ENCODE measurements around the gene FNDC3B.
"Not testable (repeated sequence)": the region's sequence is repeated elsewhere in the genome, so short reads cannot be mapped to it uniquely, and the experiment has no call there.

FNDC3B gene

DNA sequence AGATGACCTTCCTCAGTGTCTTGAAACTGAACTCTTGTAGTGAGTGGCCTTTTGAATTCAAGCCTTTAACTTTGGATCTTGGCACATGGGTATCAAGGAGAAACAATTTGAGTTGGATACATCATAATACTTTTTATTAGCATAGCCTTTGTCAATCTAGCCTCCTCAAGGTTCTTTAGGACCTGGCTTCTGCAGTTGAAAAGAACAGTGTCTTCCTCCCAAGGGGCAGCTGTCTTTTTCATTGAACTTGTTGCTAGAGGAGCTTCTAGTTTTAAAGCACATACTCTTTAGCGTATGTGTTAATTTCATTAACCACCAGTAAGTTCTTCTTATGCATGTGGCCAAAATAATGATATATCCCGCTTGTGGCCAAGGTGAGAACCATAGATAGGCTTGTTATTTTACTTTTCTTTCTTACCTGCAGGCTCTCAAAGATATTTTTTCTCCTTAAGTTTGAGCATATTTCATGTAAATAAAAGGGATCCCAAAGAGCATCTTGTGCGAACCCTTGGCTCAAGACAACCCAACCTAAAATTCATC, 325.7 kb downstream of the FNDC3B start:
- no peak for DNase-seq (ENCODE audit: low read depth in 2 of 2)

GRCh38 chr3:172367205-172368105, 328.1 kb downstream of the FNDC3B start:
- DNase-seq (ENCODE audit: low read depth in 2 of 2) = no peak

- DNase-seq (ENCODE audit: low read depth in 2 of 2) = not testable (repeated sequence)
These were observed 329.2 kb downstream of the FNDC3B start for GRCh38 chr3:172368556-172368955.

DNA sequence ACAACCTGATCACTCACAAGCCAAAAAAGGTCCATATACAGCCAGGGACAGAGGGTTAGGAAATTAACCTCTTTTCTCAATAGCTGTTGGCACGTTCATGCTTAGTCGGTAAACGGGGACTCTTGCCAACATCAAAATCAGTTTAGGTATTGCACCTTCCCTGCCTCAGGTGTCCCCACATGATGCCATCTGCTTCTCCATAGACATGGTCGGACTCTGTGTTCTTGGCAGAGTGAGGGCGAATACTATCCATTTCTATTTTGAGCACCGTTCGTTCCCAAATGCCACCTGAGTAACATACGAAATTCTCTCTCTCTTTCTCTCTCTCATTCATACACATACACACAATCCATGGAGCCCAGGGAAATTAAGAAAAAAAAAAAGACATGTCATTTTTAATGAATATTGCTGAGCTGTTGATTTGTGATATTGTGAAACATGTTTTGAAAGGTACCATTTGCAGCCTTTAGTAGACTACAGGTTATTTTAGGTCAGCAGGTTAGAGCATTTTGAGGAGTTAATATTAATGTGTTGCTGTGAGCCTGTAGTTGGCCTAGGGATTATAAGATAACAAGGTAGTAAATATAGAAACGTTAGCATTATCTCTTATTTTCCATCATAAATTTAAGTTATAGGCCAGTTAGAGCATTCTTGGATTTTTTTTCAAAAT, 330.3 kb downstream of the FNDC3B start:
- no peak for DNase-seq (ENCODE audit: low read depth in 2 of 2)

GRCh38 chr3:172370419-172370818, 331.0 kb downstream of the FNDC3B start:
- no peak for DNase-seq (ENCODE audit: low read depth in 2 of 2)

DNA sequence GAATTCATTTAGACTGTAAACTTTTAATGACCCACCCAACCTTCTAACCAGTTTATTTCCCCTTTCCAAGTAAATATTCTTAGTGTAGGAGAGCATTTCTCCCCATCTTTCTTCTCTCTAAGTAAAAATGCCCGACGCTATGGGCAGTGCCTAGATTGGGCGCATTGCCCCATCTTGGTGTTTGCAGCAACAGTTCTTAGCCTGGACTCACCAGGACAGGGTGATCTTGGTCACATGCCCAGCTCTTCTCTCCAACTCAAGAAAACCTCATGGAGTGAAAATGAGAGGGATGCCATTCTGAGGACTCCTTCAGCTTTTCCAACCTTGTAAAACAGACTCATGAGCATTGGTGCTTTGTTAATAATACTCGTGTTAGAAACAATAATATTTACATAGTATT, 332.2 kb downstream of the FNDC3B start:
- no peak for DNase-seq (ENCODE audit: low read depth in 2 of 2)

DNA sequence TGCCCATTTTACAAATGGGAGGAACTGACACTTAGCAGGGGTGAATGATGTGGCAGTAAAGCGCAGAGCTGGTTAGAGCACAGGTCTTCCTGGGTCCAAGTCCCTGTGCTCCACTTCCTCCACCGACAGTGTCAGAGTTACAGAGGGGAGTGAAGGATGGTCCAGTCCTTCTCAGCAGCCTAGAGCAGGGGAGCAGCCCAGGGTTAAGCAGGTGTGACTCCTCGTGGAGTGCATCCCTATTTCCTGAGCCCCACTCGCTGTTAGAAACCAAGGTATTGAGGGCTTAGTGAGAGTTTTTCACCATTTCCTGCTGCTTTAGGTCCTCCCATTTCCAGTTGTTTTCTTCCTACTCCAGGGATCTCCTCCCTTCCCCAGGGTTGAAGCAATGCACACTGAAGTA, 333.5 kb downstream of the FNDC3B start:
- DNase-seq (ENCODE audit: low read depth in 2 of 2) = no peak

DNA sequence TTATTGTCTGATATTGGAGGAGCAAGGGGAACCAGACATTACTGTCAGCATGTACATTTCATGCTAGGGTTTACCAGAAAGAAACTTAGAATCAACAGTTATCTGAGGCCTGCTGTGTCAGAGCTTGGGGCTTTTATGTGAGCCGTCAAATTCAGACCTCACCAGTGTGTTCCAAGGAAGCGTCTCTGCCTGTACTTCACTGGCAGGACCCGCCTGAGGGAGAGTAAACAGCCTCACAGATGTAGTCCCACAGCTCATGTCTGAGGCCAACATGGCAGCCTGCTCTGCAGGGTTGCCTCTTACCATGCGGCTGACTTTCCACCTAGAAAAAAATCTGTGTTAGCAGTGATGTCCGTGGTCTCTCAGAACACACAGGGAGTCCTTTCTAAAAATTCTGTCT, 334.5 kb downstream of the FNDC3B start:
- no peak for DNase-seq (ENCODE audit: low read depth in 2 of 2)

- DNase-seq (ENCODE audit: low read depth in 2 of 2) = no peak
These were observed 335.9 kb downstream of the FNDC3B start for GRCh38 chr3:172375206-172375850.

DNA sequence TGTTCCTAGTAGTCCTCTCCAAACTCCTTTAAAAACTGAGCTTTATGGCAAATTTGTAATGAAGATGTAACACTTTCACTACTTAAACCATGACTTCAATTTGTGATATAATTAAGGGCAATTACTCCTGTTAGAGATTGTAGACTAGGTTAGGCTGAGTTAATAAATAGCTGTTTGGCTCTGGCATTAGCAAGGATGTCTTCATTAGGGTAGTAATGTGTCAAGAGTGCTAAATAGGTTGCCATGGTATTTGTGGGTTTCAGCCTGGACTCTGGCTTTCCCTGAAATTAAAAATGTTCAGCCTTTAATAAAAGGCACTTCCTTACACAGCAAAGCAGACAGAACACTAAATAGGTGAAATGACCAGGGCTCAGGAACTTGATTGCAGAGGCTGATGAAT, 337.0 kb downstream of the FNDC3B start:
- no peak for DNase-seq (ENCODE audit: low read depth in 2 of 2)

DNA sequence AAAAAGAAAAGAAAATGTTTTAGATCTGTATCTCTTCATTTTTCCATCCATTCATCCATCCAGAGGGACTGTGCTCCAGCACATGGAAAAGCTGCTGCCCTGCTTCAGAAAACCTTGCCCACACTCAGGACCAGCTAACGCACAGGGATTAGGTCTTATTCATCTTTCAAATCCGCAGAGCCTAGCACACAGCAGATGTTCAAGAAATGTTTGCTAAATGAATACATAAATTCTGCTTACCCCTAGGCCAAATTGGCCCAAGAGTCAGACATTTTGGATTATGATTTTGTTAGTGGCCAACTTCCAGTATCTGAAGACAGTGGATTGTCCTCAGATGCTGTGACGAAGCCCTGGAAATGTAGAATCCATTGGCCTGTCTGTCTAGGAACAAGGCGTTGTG, 337.5 kb downstream of the FNDC3B start:
- no peak for DNase-seq (ENCODE audit: low read depth in 2 of 2)

GRCh38 chr3:172378439-172378838, 339.1 kb downstream of the FNDC3B start:
- DNase-seq (ENCODE audit: low read depth in 2 of 2) = no peak

GRCh38 chr3:172379372-172379771, 340.0 kb downstream of the FNDC3B start:
- no peak for DNase-seq (ENCODE audit: low read depth in 2 of 2)

- no peak for DNase-seq (ENCODE audit: low read depth in 2 of 2)
These were observed 341.3 kb downstream of the FNDC3B start for GRCh38 chr3:172380632-172381031.

DNA sequence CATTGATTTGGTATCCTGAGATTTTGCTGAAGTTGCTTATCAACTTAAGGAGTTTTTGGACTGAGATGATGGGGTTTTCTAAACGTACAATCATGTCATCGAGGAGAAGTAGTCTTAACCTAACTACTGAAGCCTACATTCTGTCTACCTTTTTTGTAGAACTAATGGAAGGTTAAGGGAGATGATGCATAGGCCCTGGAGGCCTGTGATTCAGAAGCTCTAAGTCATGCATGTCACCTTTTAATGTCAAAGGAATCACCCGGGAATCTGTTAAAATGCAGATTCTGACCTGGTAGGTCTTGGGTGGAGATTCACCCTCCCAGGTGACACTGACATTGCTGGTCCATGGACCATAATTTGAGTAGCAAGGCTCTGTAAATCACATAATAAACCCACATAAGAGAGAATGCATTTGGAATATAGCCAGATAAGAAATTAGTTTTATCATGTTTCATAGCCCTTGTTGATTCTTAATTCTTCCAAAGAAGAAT, 344.0 kb downstream of the FNDC3B start:
- no peak for DNase-seq (ENCODE audit: low read depth in 2 of 2)

DNA sequence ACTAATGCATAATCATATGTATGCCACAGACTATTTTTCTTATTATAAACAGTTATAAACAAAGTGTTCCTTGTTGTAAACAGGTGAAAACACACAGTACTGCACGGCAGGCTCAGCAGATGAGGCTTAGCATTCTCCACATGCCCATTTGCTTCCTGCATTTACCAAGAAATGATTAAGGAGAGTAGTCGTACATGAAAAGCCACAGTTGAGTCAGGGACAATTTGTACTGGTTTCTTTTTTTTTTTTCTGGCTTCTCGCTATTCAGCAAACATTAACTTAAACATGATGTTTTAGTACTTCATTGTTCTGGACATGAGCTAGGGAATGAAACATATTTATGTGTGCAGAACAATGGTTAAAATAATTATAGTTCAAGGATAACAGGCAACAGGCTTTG, 345.5 kb downstream of the FNDC3B start:
- DNase-seq (ENCODE audit: low read depth in 2 of 2) = no peak

DNA sequence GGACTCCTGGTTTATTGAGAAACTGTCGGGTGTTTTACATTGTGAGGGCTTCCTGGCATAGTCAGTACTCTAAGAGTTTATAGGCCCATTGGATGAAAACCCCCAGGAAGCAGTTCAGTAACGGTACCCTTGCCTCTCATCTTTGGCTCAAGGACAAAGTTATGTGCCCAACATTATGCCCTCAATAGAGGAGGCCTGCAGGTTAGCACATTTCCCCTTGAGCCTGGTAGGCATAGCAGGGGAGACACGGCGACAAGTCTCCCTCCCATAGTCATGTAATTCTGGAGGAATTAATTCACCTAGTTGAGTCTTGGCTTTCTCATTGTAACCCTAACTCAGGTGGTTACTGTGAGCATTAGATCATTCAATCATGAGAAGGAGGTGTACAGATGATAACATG, 348.4 kb downstream of the FNDC3B start:
- no peak for DNase-seq (ENCODE audit: low read depth in 2 of 2)

DNA sequence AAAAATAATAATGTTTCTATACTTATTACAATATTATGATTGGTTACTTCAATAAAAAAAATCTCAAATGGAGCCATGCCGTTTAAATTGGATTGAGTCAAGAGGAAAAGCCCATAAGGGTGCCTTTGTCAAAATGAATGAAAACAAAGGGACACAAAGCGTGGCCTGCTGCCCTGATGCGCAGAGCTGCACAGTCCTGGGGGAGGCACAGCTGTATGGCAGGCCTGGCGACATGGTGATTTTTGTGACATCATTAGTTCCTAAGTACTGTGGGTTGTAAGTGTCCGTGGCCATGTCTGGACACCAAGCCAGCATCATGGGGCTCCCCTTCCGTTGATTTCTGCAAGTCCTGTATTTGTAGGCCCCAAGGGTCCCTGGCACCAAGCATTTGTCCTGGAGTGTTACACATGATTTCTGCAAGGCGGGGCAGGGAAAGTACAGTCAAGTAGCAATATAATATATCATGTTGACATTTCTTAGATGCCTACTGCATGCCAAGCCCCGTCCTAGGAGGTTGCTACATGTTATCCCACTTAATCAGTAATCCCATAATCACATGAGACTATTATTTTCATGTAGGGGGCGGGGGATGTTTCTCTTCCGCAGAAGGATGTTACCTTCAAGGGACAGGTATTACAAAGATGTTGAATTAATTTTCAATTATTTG, 349.2 kb downstream of the FNDC3B start:
- no peak for DNase-seq (ENCODE audit: low read depth in 2 of 2)

GRCh38 chr3:172390792-172391191, 351.4 kb downstream of the FNDC3B start:
- no peak for DNase-seq (ENCODE audit: low read depth in 2 of 2)

DNA sequence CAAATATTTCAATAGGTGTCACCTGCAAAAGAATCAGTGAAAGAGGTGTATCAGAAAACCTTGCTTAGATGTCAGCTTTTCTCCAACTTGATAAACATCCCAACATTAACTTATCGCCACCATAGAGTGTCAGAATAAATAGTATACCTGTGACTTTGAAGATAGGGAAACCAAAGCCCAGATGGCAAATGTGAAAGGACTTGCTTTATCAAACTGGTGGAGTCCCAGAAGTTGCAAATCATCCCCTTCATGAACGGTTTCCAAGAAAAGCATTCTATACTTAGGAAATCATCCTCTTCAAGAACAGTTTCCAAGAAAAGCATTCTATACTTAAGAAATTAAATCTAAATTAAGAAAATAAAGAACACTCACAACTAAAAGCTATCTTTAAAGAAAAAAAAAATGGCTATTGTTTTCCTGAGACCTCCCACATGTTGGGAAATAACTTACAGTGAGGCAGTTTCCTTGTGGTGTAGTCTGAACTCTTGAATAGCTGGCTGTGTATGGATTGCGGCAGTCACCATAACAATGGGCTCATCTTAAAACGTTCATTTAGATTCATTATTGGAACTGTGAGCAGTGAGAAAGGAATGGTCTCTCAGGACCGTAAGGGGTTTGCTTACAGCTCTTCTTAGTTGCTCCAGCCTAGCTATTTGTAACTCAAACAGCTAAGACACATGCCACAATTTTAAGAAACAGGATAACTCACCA, 352.4 kb downstream of the FNDC3B start:
- no peak for DNase-seq (ENCODE audit: low read depth in 2 of 2)

- no peak for DNase-seq (ENCODE audit: low read depth in 2 of 2)
These were observed 355.3 kb downstream of the FNDC3B start for GRCh38 chr3:172394692-172395091.

All from stimulated activated CD4-positive, alpha-beta T cell treated with anti-CD3 and anti-CD28 coated beads, Interleukin-15, amount 100 ng/mL, for 48 hours (primary cell).